UCSD-AML1 (cell line): ENCODE data around the gene PARP11.
"Not testable (repeated sequence)": the region's sequence is repeated elsewhere in the genome, so short reads cannot be mapped to it uniquely, and the experiment has no call there.

Source experiments
- DNase-seq: peaks from one replicate; lab custom pipeline; 2025; ENCODE audit not compliant: unreplicated experiment; lab: John Stamatoyannopoulos, UW

PARP11 gene

GRCh38 chr12:3882896-3883564 is 9.8 kb upstream of the PARP11 start:
- DNase-seq: no peak

GRCh38 chr12:3882406-3882805 is 9.2 kb upstream of the PARP11 start:
- DNase-seq: no peak

- DNase-seq: no peak
These were observed 8.2 kb upstream of the PARP11 start for GRCh38 chr12:3881281-3881950.

- no peak for DNase-seq
These were observed 6.6 kb upstream of the PARP11 start for GRCh38 chr12:3879846-3880245.

GRCh38 chr12:3871356-3871755 is 1.8 kb downstream of the PARP11 start:
- no peak for DNase-seq

GRCh38 chr12:3869865-3870264 is 3.3 kb downstream of the PARP11 start:
- no peak for DNase-seq

- no peak for DNase-seq
These were observed 3.8 kb downstream of the PARP11 start for GRCh38 chr12:3869433-3869832.

- DNase-seq: no peak
These were observed 9.4 kb downstream of the PARP11 start for GRCh38 chr12:3863756-3864155.

- DNase-seq: no peak
These were observed 30.7 kb downstream of the PARP11 start for GRCh38 chr12:3842517-3842916.

GRCh38 chr12:3841783-3842182 is 31.4 kb downstream of the PARP11 start:
- DNase-seq: no peak

GRCh38 chr12:3840833-3841232 is 32.4 kb downstream of the PARP11 start:
- not testable (repeated sequence) for DNase-seq

- not testable (repeated sequence) for DNase-seq
These were observed 33.5 kb downstream of the PARP11 start for GRCh38 chr12:3839745-3840144.

GRCh38 chr12:3838701-3839548 is 34.3 kb downstream of the PARP11 start:
- DNase-seq: not testable (repeated sequence)

GRCh38 chr12:3838076-3838475 is 35.1 kb downstream of the PARP11 start:
- no peak for DNase-seq

- DNase-seq: no peak
These were observed 36.1 kb downstream of the PARP11 start for GRCh38 chr12:3837049-3837448.

- no peak for DNase-seq
These were observed 36.6 kb downstream of the PARP11 start for GRCh38 chr12:3836641-3837040.

- no peak for DNase-seq
These were observed 37.3 kb downstream of the PARP11 start for GRCh38 chr12:3835914-3836313.

- no peak for DNase-seq
These were observed 38.4 kb downstream of the PARP11 start for GRCh38 chr12:3834774-3835173.

GRCh38 chr12:3833670-3834310 is 39.4 kb downstream of the PARP11 start:
- DNase-seq: no peak

GRCh38 chr12:3832738-3833137 is 40.5 kb downstream of the PARP11 start:
- no peak for DNase-seq

- no peak for DNase-seq
These were observed 44.3 kb downstream of the PARP11 start for GRCh38 chr12:3828888-3829287.
